HCT116 (cell line): Measurements from ENCODE around the gene SLC35C1.

Source experiments
- EZH2 ChIP-seq: fragments of 200-600 bp; sonication (generic); IDR thresholded peaks from 2 replicates; pipeline ENCODE4 v1.6.1; 2017; ENCODE audit warnings: antibody characterized with exemption, mixed run types
- POLR2A ChIP-seq: IDR thresholded peaks from 2 replicates; pipeline ENCODE4 v1.7.0; 2011; ENCODE audit warnings: borderline replicate concordance; ENCODE audit not compliant: insufficient read depth, insufficient read length; ENCODE audit errors: extremely low read depth
- POLR2AphosphoS5 ChIP-seq: IDR thresholded peaks from 2 replicates; pipeline ENCODE4 v1.6.1; 2011; ENCODE audit warnings: mild to moderate bottlenecking, low read depth, low read length, moderate library complexity
- SIN3A ChIP-seq: IDR thresholded peaks from 2 replicates; pipeline ENCODE4 v1.6.1; 2012; ENCODE audit warnings: low read depth
- TCF7L2 ChIP-seq: IDR thresholded peaks from 2 replicates; pipeline ENCODE4 v1.7.0; 2011; ENCODE audit warnings: borderline replicate concordance, inconsistent platforms; ENCODE audit not compliant: insufficient read depth, insufficient read length; ENCODE audit errors: extremely low read depth
- YY1 ChIP-seq: IDR thresholded peaks from 2 replicates; pipeline ENCODE4 v1.6.1; 2011; ENCODE audit warnings: low read length, low read depth, moderate library complexity, mild to moderate bottlenecking; ENCODE audit not compliant: insufficient replicate concordance; ENCODE audit errors: extremely low read depth
- ZFX ChIP-seq: fragments of 450-650 bp; IDR thresholded peaks from 2 replicates; pipeline ENCODE4 v1.6.1; 2017
- TF ChIP-seq, protein P1 (sequence below), 3 experiments: fragments of 200-600 bp in 1 of 3; sonication (generic) in 1 of 3; IDR thresholded peaks in 2 of 3; conservative IDR thresholded peaks in 1 of 3; 2 replicates each; pipeline ENCODE4 v1.5.1; 2012 to 2017; ENCODE audit warnings: low read depth in 2 of 3, low read length in 2 of 3, antibody characterized with exemption in 1 of 3, borderline replicate concordance in 1 of 3, control low read depth in 1 of 3, mild to moderate bottlenecking in 1 of 3, mixed read lengths in 1 of 3, mixed run types in 1 of 3, moderate library complexity in 1 of 3; ENCODE audit not compliant: insufficient read depth in 1 of 3

DNA sequence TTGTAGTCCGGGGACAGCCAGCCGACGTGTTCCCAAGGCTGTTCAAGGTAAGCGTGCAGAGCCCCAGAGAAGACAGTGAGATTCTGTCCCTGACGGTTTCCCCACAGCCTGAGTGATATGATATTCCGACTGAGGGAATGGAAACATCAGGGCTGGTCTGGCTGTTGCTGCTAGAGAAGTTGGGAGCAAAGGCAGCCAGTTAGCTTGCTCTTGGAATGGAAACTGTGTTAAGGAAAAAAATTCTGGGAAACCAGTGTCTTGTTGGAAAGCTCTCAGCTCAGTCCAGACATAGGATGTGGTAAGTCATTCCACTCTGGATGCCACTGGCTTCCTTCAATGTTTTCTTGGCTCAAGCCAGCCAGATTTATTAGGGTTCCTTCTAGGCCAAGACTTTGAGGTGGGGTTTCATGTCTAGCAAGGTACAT is 51.1 kb downstream of the SLC35C1 start:
- TF ChIP-seq EZH2 (no peak), POLR2AphosphoS5 (no peak), ZFX (no peak), POLR2A (no peak), SIN3A (no peak), YY1 (no peak), TCF7L2 (no peak)
- TF ChIP-seq, protein P1, sequence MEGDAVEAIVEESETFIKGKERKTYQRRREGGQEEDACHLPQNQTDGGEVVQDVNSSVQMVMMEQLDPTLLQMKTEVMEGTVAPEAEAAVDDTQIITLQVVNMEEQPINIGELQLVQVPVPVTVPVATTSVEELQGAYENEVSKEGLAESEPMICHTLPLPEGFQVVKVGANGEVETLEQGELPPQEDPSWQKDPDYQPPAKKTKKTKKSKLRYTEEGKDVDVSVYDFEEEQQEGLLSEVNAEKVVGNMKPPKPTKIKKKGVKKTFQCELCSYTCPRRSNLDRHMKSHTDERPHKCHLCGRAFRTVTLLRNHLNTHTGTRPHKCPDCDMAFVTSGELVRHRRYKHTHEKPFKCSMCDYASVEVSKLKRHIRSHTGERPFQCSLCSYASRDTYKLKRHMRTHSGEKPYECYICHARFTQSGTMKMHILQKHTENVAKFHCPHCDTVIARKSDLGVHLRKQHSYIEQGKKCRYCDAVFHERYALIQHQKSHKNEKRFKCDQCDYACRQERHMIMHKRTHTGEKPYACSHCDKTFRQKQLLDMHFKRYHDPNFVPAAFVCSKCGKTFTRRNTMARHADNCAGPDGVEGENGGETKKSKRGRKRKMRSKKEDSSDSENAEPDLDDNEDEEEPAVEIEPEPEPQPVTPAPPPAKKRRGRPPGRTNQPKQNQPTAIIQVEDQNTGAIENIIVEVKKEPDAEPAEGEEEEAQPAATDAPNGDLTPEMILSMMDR (IDR thresholded peaks at IDR 0.05 in 2 of 3, conservative IDR thresholded peaks at IDR 0.05 in 1 of 3; ENCODE audit: borderline replicate concordance in 1 of 3, insufficient read depth in 1 of 3, low read depth in 2 of 3, low read length in 2 of 3): no peak
